Trophoblast cell (in vitro differentiated cells and primary cell): ENCODE data around the gene LRRC45.

Experiments
- DNase-seq, 2 donors: peaks; one replicate each; pipeline ENCODE4 v3.0.0-alpha.2; 2016
- H2AFZ ChIP-seq: 2 replicates; pipeline ENCODE4 v1.6.1; 2013; ENCODE audit warnings: low read length, moderate library complexity, mild to moderate bottlenecking; ENCODE audit not compliant: insufficient read depth, poor library complexity
- H2AK5ac ChIP-seq: 2 replicates; pipeline ENCODE4 v1.6.1; 2013; ENCODE audit warnings: mild to moderate bottlenecking, low read length
- H2BK120ac ChIP-seq: 2 replicates; pipeline ENCODE4 v1.6.1; 2013; ENCODE audit warnings: low read length, mild to moderate bottlenecking, moderate library complexity; ENCODE audit not compliant: insufficient read depth, poor library complexity
- H2BK12ac ChIP-seq: 2 replicates; pipeline ENCODE4 v1.6.1; 2013; ENCODE audit warnings: mild to moderate bottlenecking, low read length, moderate library complexity
- H2BK5ac ChIP-seq: 2 replicates; pipeline ENCODE4 v1.6.1; 2013; ENCODE audit warnings: low read length, low read depth, moderate library complexity, mild to moderate bottlenecking; ENCODE audit not compliant: poor library complexity
- H3K14ac ChIP-seq: 2 replicates; pipeline ENCODE4 v1.6.1; 2013; ENCODE audit warnings: mild to moderate bottlenecking, low read length
- H3K18ac ChIP-seq: 2 replicates; pipeline ENCODE4 v1.6.1; 2013; ENCODE audit warnings: mild to moderate bottlenecking, low read length
- H3K23ac ChIP-seq: 2 replicates; pipeline ENCODE4 v1.6.1; 2013; ENCODE audit warnings: low read length
- H3K27ac ChIP-seq: 2 replicates; pipeline ENCODE4 v1.5.1; 2013; ENCODE audit warnings: low read depth, mild to moderate bottlenecking, inconsistent platforms, low read length, moderate library complexity
- H3K27me3 ChIP-seq: 2 replicates; pipeline ENCODE4 v1.6.1; 2013; ENCODE audit warnings: inconsistent platforms, mild to moderate bottlenecking, low read length, moderate library complexity; ENCODE audit not compliant: insufficient read depth
- H3K36me3 ChIP-seq, 2 experiments: 1 replicate in 1 of 2; 2 replicates in 1 of 2; pipeline ENCODE4 v1.6.1; 2013; ENCODE audit warnings: low read length in 2 of 2, mild to moderate bottlenecking in 2 of 2, moderate library complexity in 1 of 2; ENCODE audit not compliant: insufficient read depth in 2 of 2, control insufficient read depth in 1 of 2
- H3K4ac ChIP-seq: 2 replicates; pipeline ENCODE4 v1.6.1; 2013; ENCODE audit warnings: low read depth, mild to moderate bottlenecking, low read length, moderate library complexity
- H3K4me1 ChIP-seq, 2 experiments: 1 replicate in 1 of 2; 2 replicates in 1 of 2; pipeline ENCODE4 v1.6.1; 2013; ENCODE audit warnings: low read length in 2 of 2, mild to moderate bottlenecking in 2 of 2, moderate library complexity in 1 of 2; ENCODE audit not compliant: insufficient read depth in 2 of 2, control insufficient read depth in 1 of 2
- H3K4me2 ChIP-seq: 2 replicates; pipeline ENCODE4 v1.6.1; 2013; ENCODE audit warnings: inconsistent platforms, mild to moderate bottlenecking, low read length, moderate library complexity
- H3K4me3 ChIP-seq: 2 replicates; pipeline ENCODE4 v1.5.1; 2013; ENCODE audit warnings: mild to moderate bottlenecking, low read depth, low read length, inconsistent platforms
- H3K79me1 ChIP-seq: one replicate; pipeline ENCODE4 v1.6.1; 2013; ENCODE audit warnings: low read length
- H3K79me2 ChIP-seq: 2 replicates; pipeline ENCODE4 v1.6.1; 2013; ENCODE audit warnings: low read length, mild to moderate bottlenecking; ENCODE audit not compliant: control insufficient read depth, insufficient read depth, poor library complexity
- H3K9ac ChIP-seq: 2 replicates; pipeline ENCODE4 v1.6.1; 2013; ENCODE audit warnings: mild to moderate bottlenecking, low read length
- H3K9me3 ChIP-seq: 2 replicates; pipeline ENCODE4 v1.6.1; 2013; ENCODE audit warnings: low read depth, mild to moderate bottlenecking, control low read depth, inconsistent platforms, low read length; ENCODE audit not compliant: insufficient read depth
- H4K12ac ChIP-seq: 2 replicates; pipeline ENCODE4 v1.6.1; 2013; ENCODE audit warnings: low read depth, mild to moderate bottlenecking, low read length, moderate library complexity
- H4K8ac ChIP-seq: 2 replicates; pipeline ENCODE4 v1.6.1; 2013; ENCODE audit warnings: low read depth, mild to moderate bottlenecking, low read length, moderate library complexity
- H4K91ac ChIP-seq: one replicate; pipeline ENCODE4 v1.6.1; 2013; ENCODE audit warnings: low read depth, mild to moderate bottlenecking, low read length, moderate library complexity
- WGBS: extraction: QIAGEN DNeasy Blood & Tissue Kit; methylation state at CpG from one replicate; pipeline ENCODE4 v1.1.7; 2013; ENCODE audit warnings: missing lambda C conversion rate; ENCODE audit not compliant: insufficient read length, insufficient coverage; ENCODE audit errors: extremely low coverage; 5-methylcytosine and 5-hydroxymethylcytosine counted together

The LRRC45 gene

GRCh38 chr17:81993729-81994592, 29.1 kb upstream of the LRRC45 start:
- Histone ChIP-seq H3K36me3 (peaks cover 7 to 17% of the 10 kb centered on the region in 2 experiments), H3K4ac (no peak overlapping the region), H2BK12ac (no peak overlapping the region), H3K18ac (no peak overlapping the region), H2AFZ (no peak overlapping the region), H4K12ac (no peak overlapping the region), H3K27ac (no peak overlapping the region), H3K4me1 (peaks cover 19 to 22% of the 10 kb centered on the region in 2 experiments), H3K4me2 (no peak overlapping the region), H3K79me1 (peaks cover 10% of the 10 kb centered on the region), H3K9ac (no peak overlapping the region), H3K4me3 (no peak overlapping the region), H2BK5ac (no peak overlapping the region), H3K14ac (no peak overlapping the region), H3K79me2 (no peaks in the 10 kb centered on the region), H4K91ac (peak overlapping the region; percentile 17), H4K8ac (no peak overlapping the region), H3K27me3 (no peaks in the 10 kb centered on the region), H3K9me3 (peaks cover 9% of the 10 kb centered on the region), H2BK120ac (no peak overlapping the region), H2AK5ac (peak overlapping the region; percentile 9), H3K23ac (no peak overlapping the region)
- WGBS: no CpG with 5 or more reads among the region's 37 CpGs
- peak in 1 of 2 donors; percentile 15 for DNase-seq

GRCh38 chr17:81994593-81995462, 28.3 kb upstream of the LRRC45 start:
- WGBS: no CpG with 5 or more reads among the region's 39 CpGs
- no peak overlapping the region for H3K14ac ChIP-seq
- H3K36me3 ChIP-seq: peaks cover 7 to 17% of the 10 kb centered on the region in 2 experiments
- H3K23ac ChIP-seq: no peak overlapping the region
- H4K91ac ChIP-seq: peak overlapping the region; percentile 13
- H3K18ac ChIP-seq: no peak overlapping the region
- peak in 1 of 2 donors; percentile 7 for DNase-seq
- no peaks in the 10 kb centered on the region for H3K27me3 ChIP-seq
- no peak overlapping the region for H4K8ac ChIP-seq
- no peak overlapping the region for H2BK12ac ChIP-seq
- H2BK5ac ChIP-seq: no peak overlapping the region
- no peak overlapping the region for H2AFZ ChIP-seq
- no peak overlapping the region for H2AK5ac ChIP-seq
- H3K27ac ChIP-seq: no peak overlapping the region
- peaks cover 10% of the 10 kb centered on the region for H3K79me1 ChIP-seq
- no peak overlapping the region for H2BK120ac ChIP-seq
- no peaks in the 10 kb centered on the region for H3K79me2 ChIP-seq
- no peak overlapping the region for H3K9ac ChIP-seq
- H4K12ac ChIP-seq: no peak overlapping the region
- H3K4me3 ChIP-seq: no peak overlapping the region
- H3K4me1 ChIP-seq: peaks cover 19 to 22% of the 10 kb centered on the region in 2 experiments
- H3K9me3 ChIP-seq: peaks cover 9% of the 10 kb centered on the region
- H3K4ac ChIP-seq: no peak overlapping the region
- H3K4me2 ChIP-seq: no peak overlapping the region

- Histone ChIP-seq H3K79me2 (no peaks in the 10 kb centered on the region), H4K91ac (peak overlapping the region; percentile 13), H3K4me1 (peaks cover 19 to 22% of the 10 kb centered on the region in 2 experiments), H3K4me3 (no peak overlapping the region), H3K4me2 (no peak overlapping the region), H3K9me3 (peaks cover 2% of the 10 kb centered on the region), H4K8ac (no peak overlapping the region), H3K27ac (no peak overlapping the region), H3K4ac (no peak overlapping the region), H3K23ac (no peak overlapping the region), H3K79me1 (peaks cover 10% of the 10 kb centered on the region), H3K9ac (no peak overlapping the region), H3K27me3 (no peaks in the 10 kb centered on the region), H2AK5ac (no peak overlapping the region), H2AFZ (no peak overlapping the region), H3K14ac (no peak overlapping the region), H3K36me3 (peaks cover 4 to 16% of the 10 kb centered on the region in 2 experiments), H2BK5ac (no peak overlapping the region), H3K18ac (no peak overlapping the region), H2BK12ac (no peak overlapping the region), H4K12ac (no peak overlapping the region), H2BK120ac (no peak overlapping the region)
- DNase-seq: no peak
- no CpG with 5 or more reads among the region's 29 CpGs for WGBS
These were observed 27.5 kb upstream of the LRRC45 start for GRCh38 chr17:81995463-81996231.

GRCh38 chr17:81996232-81996756, 26.8 kb upstream of the LRRC45 start:
- no peak for DNase-seq
- Histone ChIP-seq H4K12ac (no peak overlapping the region), H2BK120ac (no peak overlapping the region), H3K27me3 (no peaks in the 10 kb centered on the region), H3K9ac (no peak overlapping the region), H2AK5ac (no peak overlapping the region), H3K4ac (no peak overlapping the region), H3K4me3 (no peak overlapping the region), H3K79me1 (peaks cover 8% of the 10 kb centered on the region), H3K14ac (no peak overlapping the region), H3K79me2 (no peaks in the 10 kb centered on the region), H3K4me1 (peaks cover 15 to 19% of the 10 kb centered on the region in 2 experiments), H3K9me3 (no peaks in the 10 kb centered on the region), H3K23ac (no peak overlapping the region), H3K36me3 (peaks cover 4 to 12% of the 10 kb centered on the region in 2 experiments), H3K4me2 (no peak overlapping the region), H2BK5ac (no peak overlapping the region), H4K8ac (no peak overlapping the region), H4K91ac (no peak overlapping the region), H3K18ac (no peak overlapping the region), H2AFZ (no peak overlapping the region), H3K27ac (no peak overlapping the region), H2BK12ac (no peak overlapping the region)
- no CpG with 5 or more reads among the region's 28 CpGs for WGBS
